Liver (tissue), 9 donors: ENCODE data around the gene CREBBP. TPM values are rescaled to one million over a fixed set of nuclear protein-coding genes. Genes with fewer than 3 reads are reported as not detected.

Source experiments
- DNase-seq: peaks from one replicate; pipeline ENCODE4 v3.0.0-alpha.2; 2017; ENCODE audit warnings: low spot score
- H3K27ac ChIP-seq, 2 donors: one replicate each; pipeline ENCODE4 v1.7.0; 2013; ENCODE audit warnings: inconsistent platforms in 2 of 2, low read length in 2 of 2, control low read depth in 1 of 2, low read depth in 1 of 2, mild to moderate bottlenecking in 1 of 2
- H3K27me3 ChIP-seq, 4 donors: one replicate each; pipeline versions ENCODE4 v1.6.1 to v1.7.0; 2013; ENCODE audit warnings: low read length in 3 of 4, inconsistent platforms in 1 of 4, mild to moderate bottlenecking in 1 of 4, moderate library complexity in 1 of 4; ENCODE audit not compliant: control insufficient read depth in 4 of 4, insufficient read depth in 4 of 4
- H3K36me3 ChIP-seq, 4 donors: one replicate each; pipeline versions ENCODE4 v1.6.1 to v1.7.0; 2013; ENCODE audit warnings: low read length in 3 of 4, mild to moderate bottlenecking in 3 of 4, low read depth in 1 of 4, moderate library complexity in 1 of 4; ENCODE audit not compliant: control insufficient read depth in 4 of 4, insufficient read depth in 3 of 4
- H3K4me1 ChIP-seq, 4 donors: one replicate each; pipeline versions ENCODE4 v1.6.1 to v1.7.0; 2013; ENCODE audit warnings: low read length in 3 of 4, mild to moderate bottlenecking in 3 of 4, moderate library complexity in 1 of 4; ENCODE audit not compliant: control insufficient read depth in 4 of 4, insufficient read depth in 4 of 4
- H3K4me3 ChIP-seq, 3 donors: one replicate each; pipeline versions ENCODE4 v1.6.1 to v1.7.0; 2013; ENCODE audit warnings: low read length in 3 of 3, control low read depth in 1 of 3, low read depth in 1 of 3, mild to moderate bottlenecking in 1 of 3
- H3K9ac ChIP-seq, 2 donors: one replicate each; pipeline ENCODE4 v1.7.0; 2013; ENCODE audit warnings: low read length in 2 of 2, mild to moderate bottlenecking in 2 of 2, moderate library complexity in 2 of 2, control low read depth in 1 of 2, low read depth in 1 of 2
- H3K9me3 ChIP-seq, 4 donors: one replicate each; pipeline versions ENCODE4 v1.6.1 to v1.7.0; 2013; ENCODE audit warnings: low read length in 3 of 4; ENCODE audit not compliant: control insufficient read depth in 4 of 4
- CTCF ChIP-seq: fragments of 150-350 bp; IDR thresholded peaks from 2 replicates; pipeline ENCODE4 v1.5.1; 2017; ENCODE audit warnings: improper control_type of control experiment, low read depth, low read length; ENCODE audit not compliant: missing input control
- FOXA1 ChIP-seq: IDR thresholded peaks from 2 replicates; pipeline ENCODE4 v1.6.1; 2016; ENCODE audit warnings: antibody characterized with exemption
- FOXA2 ChIP-seq: IDR thresholded peaks from 2 replicates; pipeline ENCODE4 v1.6.1; 2016; ENCODE audit warnings: antibody characterized with exemption
- HNF4A ChIP-seq, 2 donors: conservative IDR thresholded peaks; 2 replicates each; pipeline ENCODE4 v1.6.1; 2016; ENCODE audit warnings: antibody characterized with exemption in 2 of 2, mild to moderate bottlenecking in 2 of 2
- HNF4G ChIP-seq: IDR thresholded peaks from 2 replicates; pipeline ENCODE4 v1.6.1; 2016; ENCODE audit warnings: antibody characterized with exemption
- JUND ChIP-seq, 2 donors: IDR thresholded peaks; 2 replicates each; pipeline ENCODE4 v1.6.1; 2016; ENCODE audit warnings: antibody characterized with exemption in 2 of 2
- MAX ChIP-seq: IDR thresholded peaks from 2 replicates; pipeline ENCODE4 v1.6.1; 2016; ENCODE audit warnings: antibody characterized with exemption
- NR2F2 ChIP-seq: IDR thresholded peaks from 2 replicates; pipeline ENCODE4 v1.6.1; 2016; ENCODE audit warnings: antibody characterized with exemption
- RAD21 ChIP-seq, 2 donors: IDR thresholded peaks; 2 replicates each; pipeline ENCODE4 v1.6.1; 2016; ENCODE audit warnings: antibody characterized with exemption in 2 of 2, mild to moderate bottlenecking in 2 of 2
- REST ChIP-seq: IDR thresholded peaks from 2 replicates; pipeline ENCODE4 v1.6.1; 2016; ENCODE audit warnings: antibody characterized with exemption, mild to moderate bottlenecking
- RXRA ChIP-seq, 2 donors: IDR thresholded peaks; 2 replicates each; pipeline ENCODE4 v1.6.1; 2017 to 2018; ENCODE audit warnings: antibody characterized with exemption in 2 of 2, mild to moderate bottlenecking in 1 of 2
- SP1 ChIP-seq: IDR thresholded peaks from 2 replicates; pipeline ENCODE4 v1.6.1; 2018; ENCODE audit warnings: antibody characterized with exemption, mild to moderate bottlenecking
- TAF1 ChIP-seq: conservative IDR thresholded peaks from 2 replicates; pipeline ENCODE4 v1.6.1; 2016; ENCODE audit warnings: antibody characterized with exemption, mild to moderate bottlenecking
- YY1 ChIP-seq: IDR thresholded peaks from 2 replicates; pipeline ENCODE4 v1.6.1; 2016; ENCODE audit warnings: antibody characterized with exemption, mild to moderate bottlenecking
- ZBTB33 ChIP-seq: IDR thresholded peaks from 2 replicates; pipeline ENCODE4 v1.6.1; 2016; ENCODE audit warnings: antibody characterized with exemption
- WGBS: extraction: QIAGEN DNeasy Blood & Tissue Kit; methylation state at CpG from one replicate; pipeline ENCODE4 v1.1.7; 2013; 5-methylcytosine and 5-hydroxymethylcytosine counted together
- polyA plus RNA-seq, 2 donors: library from polyadenylated mRNA; stranded (reverse) in 1 of 2; unstranded in 1 of 2; fragments of 200-250 nt in 1 of 2; fragments of >200 nt in 1 of 2; fragmentation: Nextera tagmentation in 1 of 2; extraction: Ambion mirVana in 1 of 2; gene quantifications; one replicate each; pipeline versions ENCODE4 v1.2.1 to v1.2.3, GENCODE V29; 2013 to 2015
- total RNA-seq, 2 donors: library from RNA; depleted of rRNA; stranded (reverse); fragments of >200 nt; gene quantifications; one replicate each; pipeline ENCODE4 v1.2.3, GENCODE V29; 2014
- donor health status: healthy.
- donor health status: healthy.
- donor health status: healthy.
- donor health status: healthy.
- donor health status: healthy.

CREBBP gene
- total and polyA plus RNA-seq, 4 donors = 7.0 to 25.8 (median 19.5) TPM

- no peak for TF ChIP-seq HNF4G
- TF ChIP-seq SP1 = no peak
- no peak for TF ChIP-seq FOXA1
- no peak for TF ChIP-seq YY1
- TF ChIP-seq RXRA (IDR thresholded peaks at IDR 0.05) = no peak
- no peak for TF ChIP-seq ZBTB33
- TF ChIP-seq FOXA2 = no peak
- no peak for TF ChIP-seq REST
- TF ChIP-seq TAF1 = no peak
- TF ChIP-seq CTCF = no peak
- Histone ChIP-seq H3K4me1 (peaks cover 16 to 45% (median 35%) of the 10 kb centered on the region in 4 donors), H3K9ac (peak overlapping the region in 1 of 2 donors; percentile 12), H3K27ac (no peak overlapping the region), H3K4me3 (no peak overlapping the region), H3K27me3 (no peaks in the 10 kb centered on the region), H3K36me3 (no peaks in the 10 kb centered on the region), H3K9me3 (no peaks in the 10 kb centered on the region)
- 82% methylated on average over 12 of the region's 12 CpGs for WGBS
- no peak for DNase-seq
Measured at GRCh38 chr16:3861808-3862451, 18.6 kb downstream of the CREBBP start.

GRCh38 chr16:3859889-3860288 is 20.6 kb downstream of the CREBBP start:
- H3K4me3 ChIP-seq = no peak overlapping the region
- no peak for DNase-seq
- no peaks in the 10 kb centered on the region for H3K27me3 ChIP-seq
- no peak overlapping the region for H3K27ac ChIP-seq
- H3K9ac ChIP-seq = no peak overlapping the region
- H3K4me1 ChIP-seq = peaks cover 14 to 54% (median 48%) of the 10 kb centered on the region in 4 donors
- no peaks in the 10 kb centered on the region for H3K36me3 ChIP-seq
- 97% methylated on average over 7 of the region's 7 CpGs for WGBS
- H3K9me3 ChIP-seq = no peaks in the 10 kb centered on the region
- TF ChIP-seq NR2F2 (no peak), RAD21 (IDR thresholded peaks at IDR 0.05) (no peak), REST (no peak), HNF4G (no peak), ZBTB33 (no peak), FOXA2 (no peak), RXRA (IDR thresholded peaks at IDR 0.05) (no peak), HNF4A (conservative IDR thresholded peaks at IDR 0.05) (no peak), MAX (no peak), JUND (IDR thresholded peaks at IDR 0.05) (no peak), TAF1 (no peak), YY1 (no peak)
